Stimulated activated CD4-positive, alpha-beta T cell treated with anti-CD3 and anti-CD28 coated beads, Interleukin-15, amount 100 ng/mL, for 48 hours (primary cell): ENCODE data around the gene FIGLA.
A peak's percentile ranks its signal among the peaks of the same experiment; 100 is the strongest.
"Not testable (repeated sequence)": the region's sequence is repeated elsewhere in the genome, so short reads cannot be mapped to it uniquely, and the experiment has no call there.

Experiments used
- DNase-seq, 2 donors: peaks; one replicate each; pipeline ENCODE4 v3.0.0-alpha.2; 2020; ENCODE audit warnings: low read depth in 2 of 2

The FIGLA gene

DNA sequence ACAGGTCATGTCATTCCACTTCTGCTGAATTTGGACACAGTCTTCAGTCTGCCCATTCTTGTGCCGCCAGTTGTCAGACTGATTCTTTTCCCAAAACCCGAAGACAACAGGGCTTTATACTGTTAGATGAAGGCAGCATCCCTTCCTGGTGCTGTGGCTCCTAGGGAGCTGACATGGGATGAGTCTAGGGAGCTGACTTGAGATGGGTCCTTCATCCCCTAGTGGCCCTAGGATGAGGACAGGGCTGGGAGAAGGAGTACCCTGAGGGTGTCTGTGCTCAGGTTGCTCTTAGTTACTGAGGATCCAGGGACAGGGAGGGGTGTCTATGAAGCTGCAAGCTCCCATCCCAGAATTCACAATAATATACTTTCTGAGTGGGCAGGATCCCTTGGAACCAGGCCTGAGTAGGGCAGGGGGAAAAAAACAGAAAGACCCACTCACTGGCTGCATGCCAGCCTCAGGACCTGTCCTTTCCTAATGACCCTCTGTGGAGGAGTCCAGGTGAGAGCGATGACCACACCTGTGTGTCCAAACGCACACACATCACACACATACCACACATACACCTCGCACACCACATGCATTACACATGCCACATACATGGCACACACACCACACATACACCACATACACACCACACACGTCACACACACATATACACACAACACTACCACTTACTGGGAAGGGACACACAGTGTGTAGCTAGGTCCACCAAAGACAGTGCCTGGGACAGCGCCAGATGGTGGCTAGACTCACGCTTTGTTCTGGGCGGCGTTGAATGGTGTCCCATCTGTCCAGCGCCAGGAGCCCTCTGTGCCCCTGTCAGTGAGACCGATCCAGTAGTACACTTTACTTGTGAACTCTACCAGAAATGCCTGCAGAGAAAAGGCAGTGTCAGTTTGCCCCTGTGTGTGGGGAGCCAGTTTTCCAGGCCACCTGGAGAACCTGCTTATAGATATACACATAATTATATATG, 18.8 kb upstream of the FIGLA start:
- DNase-seq, result no peak

DNA sequence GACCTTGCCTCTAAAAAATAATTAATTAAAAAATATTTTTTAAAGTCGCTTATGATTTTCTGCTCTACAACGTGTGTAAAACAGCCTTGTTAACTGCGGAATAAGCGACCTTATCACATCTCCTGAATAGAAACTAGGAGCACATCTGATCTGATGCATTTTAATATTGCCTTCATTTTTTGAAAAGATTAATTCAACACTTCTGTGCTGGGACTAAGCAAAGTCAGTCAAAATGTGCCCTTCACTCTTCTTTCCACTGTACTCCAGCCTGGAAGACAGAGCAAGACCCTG, 17.3 kb upstream of the FIGLA start:
- no peak for DNase-seq

DNA sequence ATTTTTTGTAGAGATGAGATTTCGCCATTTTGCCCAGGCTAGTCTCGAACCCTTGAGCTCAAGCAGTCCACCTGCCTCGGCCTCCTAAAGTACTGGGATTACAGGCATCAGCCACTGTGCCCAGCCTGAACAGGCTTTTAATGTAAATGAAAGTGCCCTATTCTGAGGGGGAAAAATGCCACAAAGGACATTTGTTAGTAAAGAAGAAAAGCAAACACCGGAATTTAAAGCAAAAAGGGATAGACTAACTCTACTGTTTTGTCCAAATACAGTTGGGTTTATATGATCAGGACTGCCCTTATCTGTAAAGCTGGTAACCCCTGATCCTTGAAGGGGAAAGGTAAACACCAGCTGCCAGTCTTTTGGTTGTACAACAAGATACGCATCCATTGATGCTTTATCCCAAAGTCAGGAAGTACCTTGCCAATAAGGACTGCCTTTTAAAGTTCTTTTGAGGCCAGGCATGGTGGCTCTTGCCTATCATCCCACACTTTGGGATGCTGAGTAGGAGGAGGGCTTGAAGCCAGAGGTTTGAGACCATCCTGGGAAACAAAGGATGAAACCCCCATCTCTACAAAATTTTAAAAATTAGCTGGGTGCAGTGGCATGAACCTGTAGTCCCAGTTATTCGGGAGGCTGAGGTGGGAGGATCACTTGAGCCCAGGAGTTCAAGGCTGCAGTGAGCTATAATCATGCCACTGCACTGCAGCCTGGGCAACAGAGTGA, 16.8 kb upstream of the FIGLA start:
- no peak for DNase-seq

DNA sequence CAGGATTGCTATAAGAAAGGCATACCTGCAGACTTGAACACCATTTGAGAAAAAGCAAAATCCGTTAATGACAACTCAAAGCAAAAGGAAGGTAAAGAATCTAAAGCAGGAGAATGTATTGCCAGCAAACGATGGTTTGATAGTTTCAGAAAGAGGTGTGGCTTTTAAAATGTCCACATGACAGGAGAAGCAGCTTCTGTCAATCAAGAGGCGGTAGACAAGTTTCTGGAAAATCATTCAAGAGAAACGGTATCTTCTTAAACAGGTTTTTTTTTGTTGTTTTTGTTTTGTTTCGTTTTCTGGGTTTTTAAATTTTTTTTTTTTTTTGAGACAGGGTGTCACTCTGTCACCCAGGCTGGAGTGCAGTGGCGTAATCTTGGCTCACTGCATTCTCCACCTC, 16.2 kb upstream of the FIGLA start:
- no peak for DNase-seq

DNA sequence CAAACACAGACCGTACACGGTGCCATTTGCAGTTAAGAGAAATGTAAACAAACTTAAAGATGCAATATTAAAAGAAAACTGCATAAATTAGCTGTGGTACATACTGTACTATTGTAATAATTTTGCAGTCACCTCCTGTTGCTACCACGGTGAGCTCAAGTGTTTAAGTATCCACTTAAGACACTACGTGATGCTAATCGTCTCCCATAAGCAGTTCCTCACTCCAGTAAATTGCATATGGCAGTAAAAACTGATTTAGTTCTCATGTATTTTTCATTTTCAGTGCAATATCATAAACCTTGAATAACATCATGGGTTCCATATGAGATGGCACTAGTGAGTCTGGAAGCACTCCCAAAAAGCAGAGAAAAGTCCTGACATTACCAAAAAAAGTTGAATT, 15.6 kb upstream of the FIGLA start:
- DNase-seq, result no peak

DNA sequence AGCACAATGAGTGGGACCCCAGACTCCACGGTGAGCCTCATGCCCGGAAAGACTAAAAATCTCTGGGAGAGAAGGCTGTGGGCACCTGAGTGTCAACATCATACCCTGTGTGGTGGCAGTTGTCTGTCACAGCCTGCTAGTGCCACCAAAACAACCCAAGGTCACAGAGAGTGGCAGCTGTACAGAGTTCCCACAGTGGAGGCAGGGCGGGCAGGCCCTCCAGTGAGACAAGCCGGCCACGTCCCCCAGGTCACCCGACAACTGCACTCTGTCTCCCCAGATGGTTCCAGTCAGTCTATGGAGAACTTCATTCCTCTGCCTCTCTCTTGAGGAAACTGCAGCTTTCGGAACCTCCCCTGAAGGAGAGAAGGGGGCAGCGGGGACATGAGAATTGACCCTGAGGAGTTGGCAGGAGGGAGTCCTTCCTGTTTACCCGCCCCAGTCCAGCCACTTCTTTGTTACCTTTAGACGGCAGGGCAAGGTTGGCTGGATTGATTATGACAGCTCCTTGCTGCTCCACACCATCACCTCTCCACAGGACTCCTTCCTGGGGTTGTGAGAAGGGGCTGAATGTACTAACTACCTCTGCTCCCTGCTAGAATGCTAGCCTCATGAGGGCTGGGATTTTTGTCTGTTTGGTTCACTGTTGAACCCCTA, 11.3 kb upstream of the FIGLA start:
- no peak for DNase-seq

DNA sequence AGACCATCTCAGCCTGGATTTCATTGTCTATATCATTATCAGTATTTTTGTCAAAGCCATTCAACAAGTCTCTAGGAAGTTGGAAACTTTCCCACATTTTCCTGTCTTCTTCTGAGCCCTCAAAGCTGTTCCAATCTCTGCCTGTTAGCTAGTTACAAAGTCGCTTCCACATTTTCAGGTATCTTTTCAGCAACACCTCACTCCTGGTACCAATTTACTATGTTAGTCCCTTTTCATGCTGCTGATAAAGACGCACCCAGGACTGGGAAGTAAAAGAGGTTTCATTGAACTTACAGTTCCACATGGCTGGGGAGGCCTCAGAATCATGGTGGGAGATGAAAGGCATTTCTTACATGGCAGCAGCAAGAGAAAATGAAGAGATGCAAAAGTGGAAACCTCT, 9.3 kb upstream of the FIGLA start:
- DNase-seq, result no peak

DNA sequence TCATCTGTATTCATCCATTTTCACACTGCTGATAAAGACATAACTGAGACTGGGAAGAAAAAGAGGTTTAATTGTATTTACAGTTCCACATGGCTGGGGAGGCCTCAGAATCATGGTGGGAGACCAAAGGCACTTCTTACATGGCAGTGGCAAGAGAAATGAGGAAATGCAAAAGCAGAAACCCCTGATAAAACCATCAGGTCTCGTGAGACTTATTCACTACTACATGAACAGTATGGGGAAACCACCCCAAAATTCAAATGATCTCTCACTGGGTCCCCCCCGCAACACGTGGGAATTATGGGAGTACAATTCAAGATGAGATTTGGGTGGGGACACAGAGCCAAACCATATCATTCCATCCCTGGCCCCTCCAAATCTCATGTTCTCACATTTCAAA, 7.6 kb upstream of the FIGLA start:
- not testable (repeated sequence) for DNase-seq

DNA sequence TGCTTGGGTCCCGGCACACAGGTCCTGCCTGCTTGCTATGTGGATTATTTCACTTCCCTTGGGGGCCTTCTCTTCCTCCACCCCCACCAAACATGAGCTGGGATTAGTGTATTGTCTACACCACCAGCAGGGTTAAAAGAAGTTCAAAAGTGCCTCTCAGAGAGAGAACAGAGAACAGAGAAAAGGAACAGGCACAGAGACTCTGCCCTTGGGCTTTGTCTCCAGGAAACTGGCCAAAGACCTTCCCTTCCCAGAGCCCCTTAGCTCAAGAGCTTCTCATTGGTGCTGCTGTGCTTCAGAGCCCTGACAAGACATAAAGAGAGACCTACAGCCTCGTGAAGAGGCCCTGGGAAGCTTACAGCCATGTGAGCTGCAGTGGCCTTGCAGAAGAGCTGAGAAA, 7.1 kb upstream of the FIGLA start:
- no peak for DNase-seq

DNA sequence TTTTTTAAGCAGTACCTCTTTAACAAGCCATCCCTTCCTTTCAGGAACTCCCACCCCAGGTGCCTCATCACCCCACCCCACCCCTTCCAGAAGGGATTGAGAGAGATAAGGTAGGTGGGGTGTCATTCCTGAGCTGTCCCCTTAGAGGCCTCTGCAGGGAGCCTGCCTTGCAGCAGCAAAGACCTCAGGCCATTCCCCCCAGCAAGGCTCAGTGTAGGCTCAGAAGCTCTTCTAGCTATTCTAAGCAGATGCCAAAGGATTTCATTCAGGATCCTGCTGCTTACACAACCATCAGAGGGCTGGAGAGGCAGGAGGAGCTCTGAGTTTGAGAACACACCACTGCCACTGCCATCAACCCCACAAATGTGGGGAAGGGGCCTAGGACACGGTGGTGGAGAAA, 5.8 kb upstream of the FIGLA start:
- DNase-seq, result no peak

DNA sequence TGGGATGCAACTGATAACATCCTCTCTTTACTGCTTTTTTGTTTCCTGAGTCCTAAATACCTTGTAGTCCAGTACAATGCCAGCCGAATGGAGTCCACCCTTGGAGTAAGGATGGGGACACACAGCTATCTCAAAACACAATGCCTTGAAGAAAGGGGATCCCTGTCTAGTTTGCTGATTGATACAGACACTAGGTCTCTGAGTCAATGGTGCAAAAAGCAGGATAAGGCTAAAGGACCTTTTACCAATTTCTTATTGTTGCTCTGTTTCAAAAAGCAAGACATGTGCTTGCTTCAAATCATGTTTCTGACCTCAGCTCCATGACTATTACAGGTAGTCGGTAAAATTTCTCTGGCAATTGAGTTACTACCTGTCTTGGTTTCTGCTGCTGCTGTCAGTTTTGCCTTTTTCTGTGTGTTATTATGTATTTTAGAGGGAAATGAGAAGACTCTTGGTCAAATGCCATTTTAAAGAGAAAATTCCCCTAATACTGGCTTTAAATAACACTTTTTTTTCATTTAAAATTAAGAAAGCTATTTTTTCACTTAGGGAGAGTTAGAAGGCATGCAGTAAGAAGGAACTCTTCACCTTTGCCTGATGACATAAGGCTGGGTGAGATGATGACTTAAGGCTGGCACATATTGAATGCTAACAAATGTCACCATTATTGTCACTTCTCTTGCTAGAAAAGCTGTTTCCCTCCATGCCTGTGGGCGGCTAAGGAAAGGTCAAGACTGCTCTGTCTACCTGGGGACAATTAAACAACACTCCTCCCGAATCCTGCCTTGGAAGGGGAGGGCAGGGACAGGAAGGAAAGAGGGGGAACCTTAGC, 4.9 kb upstream of the FIGLA start:
- no peak for DNase-seq

DNA sequence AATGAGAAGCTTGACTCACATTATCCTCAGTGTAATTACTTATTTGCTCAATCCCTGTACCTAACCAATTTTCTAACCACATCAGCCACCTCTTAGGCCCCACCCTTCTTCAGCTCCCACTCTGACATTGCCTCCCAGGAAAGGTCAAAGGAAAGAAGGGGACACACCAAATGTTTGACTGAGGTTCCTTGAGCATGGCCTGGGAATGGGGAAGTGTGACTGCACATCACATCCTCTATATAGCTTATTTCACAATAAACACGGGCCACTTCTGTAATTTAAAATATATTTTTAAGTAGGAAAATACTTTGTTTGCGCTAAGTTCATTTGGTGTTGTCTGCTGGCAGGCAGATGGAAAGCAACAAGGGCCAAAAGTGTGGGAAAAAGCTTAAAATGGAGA, 3.0 kb upstream of the FIGLA start:
- DNase-seq, result no peak

DNA sequence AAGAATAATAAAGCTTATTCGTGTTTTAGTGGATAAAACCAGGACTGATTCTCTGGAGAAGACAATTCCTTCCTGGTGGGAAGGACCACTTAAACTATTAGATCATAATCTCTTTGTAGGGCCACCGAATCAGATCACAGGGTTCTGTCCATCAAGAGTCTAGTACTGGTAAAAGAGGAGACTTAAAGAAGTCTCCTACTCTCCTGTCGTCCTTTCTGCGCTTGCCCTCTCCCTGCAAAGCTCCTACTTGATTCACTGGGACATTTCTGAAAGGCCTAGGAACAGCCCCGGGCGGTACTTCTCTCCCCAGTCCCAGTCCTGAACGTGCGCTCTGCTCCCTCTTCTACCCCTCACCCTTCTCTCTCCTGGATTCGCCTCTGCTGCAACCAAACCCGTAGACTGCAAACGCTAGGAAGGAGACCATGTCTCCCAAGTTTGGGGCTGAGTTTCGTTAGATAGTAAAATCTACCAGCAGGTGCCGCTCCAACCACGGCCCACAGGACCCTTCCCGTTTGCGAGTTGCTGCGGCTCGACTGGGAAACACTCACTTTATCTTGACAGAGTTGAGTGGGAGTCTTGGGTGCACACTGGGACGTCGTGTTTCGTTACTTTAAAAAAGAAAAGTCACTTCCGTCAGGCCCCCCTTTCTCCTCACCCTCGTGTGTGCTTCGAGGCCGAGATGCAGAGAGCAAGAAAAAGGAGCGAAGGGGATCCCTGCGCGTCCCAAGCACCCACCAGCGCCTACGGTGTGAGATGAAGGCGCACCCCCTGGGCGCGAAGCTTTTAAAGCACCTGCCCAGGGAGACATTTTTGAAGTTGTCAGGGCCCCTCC, 923 bp downstream of the FIGLA start:
- DNase-seq, result peak; percentile 56 to 62

DNA sequence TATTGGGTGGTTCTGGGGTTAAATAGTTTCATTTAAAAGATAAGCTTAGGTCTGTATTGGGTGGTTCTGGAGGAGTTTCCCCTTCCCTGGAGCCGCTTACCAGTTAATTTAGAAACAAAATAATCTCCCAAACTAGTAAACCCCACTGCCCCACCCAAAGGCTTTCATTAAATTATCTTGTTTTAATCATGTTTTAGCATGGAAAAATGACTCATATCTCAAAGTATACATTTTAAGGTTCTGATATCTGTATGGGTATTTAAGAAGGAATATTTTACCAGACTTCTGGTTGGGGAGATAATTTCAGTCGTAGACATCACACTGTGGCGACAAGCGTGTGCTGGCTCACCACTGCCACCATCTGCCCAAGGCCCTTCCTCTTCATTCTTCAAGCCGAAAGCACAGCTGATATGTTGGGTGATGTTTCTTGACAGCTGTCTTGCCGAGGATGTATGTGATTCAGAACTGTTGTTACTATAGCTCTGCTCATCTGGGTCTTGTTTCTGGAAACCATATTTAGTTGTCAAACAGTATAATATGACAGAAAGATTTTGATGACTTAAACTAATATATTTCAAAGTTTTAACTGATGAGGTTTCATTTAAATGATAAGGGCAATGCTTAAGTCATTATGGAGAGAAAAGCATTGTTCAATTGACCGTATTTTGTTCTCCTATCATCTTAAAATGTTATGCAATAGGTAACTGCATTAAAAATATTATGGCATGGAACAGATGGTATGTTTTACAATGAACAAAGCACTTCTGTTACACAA, 5.1 kb downstream of the FIGLA start:
- DNase-seq, result peak in 1 of 2 donors; percentile 47

DNA sequence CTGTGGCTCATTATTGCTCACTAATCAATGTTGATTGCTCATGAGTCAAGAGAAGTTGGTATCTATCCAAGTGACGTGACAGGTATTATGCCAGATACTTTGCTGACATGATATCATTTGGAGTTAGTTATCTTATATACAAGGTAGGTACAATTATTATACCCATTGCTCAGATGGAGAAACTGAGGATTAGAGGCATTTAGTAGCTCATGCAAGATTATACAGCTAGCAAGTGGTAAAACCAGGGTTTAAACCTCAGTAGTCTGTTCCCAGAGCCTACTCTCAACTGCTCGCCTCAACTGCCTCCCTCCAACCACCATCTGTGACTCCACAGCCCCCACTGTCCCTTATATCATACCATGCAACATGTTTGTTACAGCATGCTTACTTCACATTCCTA, 6.1 kb downstream of the FIGLA start:
- DNase-seq, result no peak

DNA sequence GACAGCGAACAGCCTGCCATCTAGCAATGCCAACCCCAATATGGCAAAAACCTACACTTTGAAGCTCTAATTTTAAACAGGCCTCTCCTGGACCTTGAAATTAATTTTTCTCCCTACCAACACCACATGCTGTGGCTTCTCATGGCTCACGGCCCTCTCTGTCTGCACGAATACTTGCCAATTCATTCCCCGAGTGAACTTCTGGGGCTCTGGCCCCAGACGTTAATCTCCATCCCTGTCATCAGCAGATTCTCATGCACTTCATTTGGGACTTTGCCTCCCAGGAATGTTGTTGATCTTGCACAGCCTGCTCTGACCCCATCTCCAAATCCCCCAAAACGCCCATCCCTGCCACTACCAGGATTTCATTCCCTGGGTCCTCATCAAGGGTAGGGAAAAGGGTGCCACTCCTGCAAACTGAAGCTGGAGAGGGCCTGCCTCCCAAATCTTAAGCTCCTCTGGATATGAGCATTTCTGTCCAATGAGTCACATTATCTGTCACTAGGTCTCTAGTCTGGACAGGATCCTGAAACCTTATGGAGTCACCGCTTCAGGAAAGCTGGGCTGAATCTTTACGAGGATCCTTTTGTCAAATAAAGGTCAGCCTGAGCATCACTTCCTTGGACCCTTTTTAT, 10.4 kb downstream of the FIGLA start:
- DNase-seq, result no peak

DNA sequence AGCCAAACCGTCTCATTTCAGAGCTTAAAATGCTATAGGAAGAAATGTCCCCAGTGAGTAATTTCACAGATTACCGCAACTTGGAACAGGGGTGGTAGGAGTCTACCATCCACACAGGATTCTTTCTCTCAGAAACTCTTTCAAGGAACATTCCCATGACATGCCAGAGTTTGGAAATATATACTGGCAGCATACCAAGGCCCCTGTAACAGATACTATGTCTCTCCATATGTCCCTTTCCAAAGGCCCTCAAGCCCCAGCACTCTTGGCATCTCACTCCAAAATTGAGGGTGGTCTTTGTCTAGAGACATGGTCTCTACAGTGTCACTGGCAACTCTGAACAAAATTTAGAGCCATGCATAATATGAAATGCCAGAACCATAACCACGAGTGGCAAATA, 11.0 kb downstream of the FIGLA start:
- DNase-seq, result no peak

DNA sequence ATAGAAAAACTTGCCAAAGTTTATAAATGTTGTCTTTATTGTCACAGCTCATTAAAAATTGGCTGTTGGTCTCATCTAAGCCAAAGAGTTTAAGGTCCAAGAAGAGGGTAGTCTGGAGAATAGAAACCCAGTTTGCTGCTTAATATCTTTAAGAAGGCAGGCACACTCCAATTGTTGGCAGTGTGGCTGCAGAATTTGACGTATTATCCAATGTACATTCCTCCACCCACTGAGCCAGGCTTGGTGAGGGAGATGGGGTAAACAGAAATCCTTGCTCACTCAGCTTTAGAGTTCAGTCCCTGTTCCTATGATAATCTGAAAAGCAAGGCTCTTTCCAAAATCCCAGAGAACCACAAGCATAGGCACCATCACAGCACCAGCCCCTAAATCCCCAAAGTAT, 11.8 kb downstream of the FIGLA start:
- no peak for DNase-seq

DNA sequence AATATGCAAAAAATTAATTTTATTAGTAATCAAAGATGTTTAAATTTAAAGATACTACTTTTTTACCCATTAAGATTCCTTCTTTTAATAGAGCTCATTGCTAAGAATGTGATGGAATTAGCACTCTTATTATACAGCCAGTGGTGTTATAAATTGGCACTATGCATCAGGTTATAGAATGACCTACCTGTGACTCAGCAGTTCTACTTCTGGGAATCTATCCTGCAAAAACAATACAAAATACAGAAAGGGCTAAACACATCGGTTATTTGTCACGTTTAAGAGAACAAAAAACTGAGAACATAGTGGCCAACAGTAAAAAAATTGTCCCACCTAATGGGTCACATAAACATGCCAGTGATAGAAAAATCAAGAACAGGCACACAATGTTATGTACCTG, 13.0 kb downstream of the FIGLA start:
- no peak for DNase-seq

DNA sequence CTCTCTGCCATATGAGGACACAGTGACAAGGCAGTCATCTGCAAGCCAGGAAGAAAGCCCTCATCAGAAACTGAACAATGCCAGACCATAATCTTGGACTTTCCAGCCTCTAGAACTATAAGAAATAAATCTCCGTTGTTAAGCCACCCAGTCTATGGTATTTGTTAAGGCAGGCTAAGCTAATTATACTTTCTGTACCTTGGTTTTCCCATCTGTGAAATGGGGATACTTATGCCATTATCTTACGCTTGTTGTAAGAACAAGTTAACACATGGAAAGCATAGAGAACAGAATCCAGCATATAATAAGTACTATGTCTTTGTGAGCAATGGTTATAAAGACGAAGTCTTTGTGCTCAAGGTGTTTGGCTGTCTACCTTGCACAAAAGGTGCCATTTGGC, 14.2 kb downstream of the FIGLA start:
- no peak for DNase-seq
